K562 (cell line): ENCODE measurements around the gene HEXIM1. TPM values are rescaled to one million over a fixed set of nuclear protein-coding genes. Genes with fewer than 3 reads are reported as not detected.
A peak's percentile ranks its signal among the peaks of the same experiment; 100 is the strongest.

Experiments used
- CBX3 ChIP-seq, 2 experiments: IDR thresholded peaks; 1 replicate in 1 of 2; 2 replicates in 1 of 2; pipeline ENCODE4 v1.6.1; 2012; ENCODE audit warnings: inconsistent platforms in 2 of 2, low read length in 2 of 2, borderline replicate concordance in 1 of 2, control low read depth in 1 of 2
- CHD1 ChIP-seq: fragments of 200-600 bp; sonication (generic); IDR thresholded peaks from one replicate; pipeline ENCODE4 v1.6.1; 2012; ENCODE audit warnings: mild to moderate bottlenecking, moderate library complexity, low read length, inconsistent platforms
- EP400 ChIP-seq: fragments of 450-650 bp; IDR thresholded peaks from 2 replicates; pipeline ENCODE4 v1.6.1; 2017; ENCODE audit warnings: antibody characterized with exemption, mild to moderate bottlenecking, moderate library complexity
- ESRRA ChIP-seq: fragments of 450-650 bp; IDR thresholded peaks from 2 replicates; pipeline ENCODE4 v1.6.1; 2014; ENCODE audit warnings: low read depth, mild to moderate bottlenecking, moderate library complexity, borderline replicate concordance
- FOSL1 ChIP-seq: fragments of 200-800 bp; sonication (Bioruptor generic); conservative IDR thresholded peaks from 2 replicates; pipeline ENCODE4 v1.6.1; 2016; ENCODE audit warnings: missing genetic modification characterization, missing compliant biosample characterization
- HNRNPH1 ChIP-seq: fragments of 200-400 bp; formaldehyde crosslinking; optimal IDR thresholded peaks from 2 replicates; pipeline ENCODE3; 2017; ENCODE audit warnings: low read depth, mild to moderate bottlenecking, low read length, moderate library complexity
- PHF8 ChIP-seq: fragments of 200-600 bp; sonication (generic); IDR thresholded peaks from 2 replicates; pipeline ENCODE4 v1.6.1; 2012; ENCODE audit warnings: mixed run types, mild to moderate bottlenecking, inconsistent platforms, low read length, moderate library complexity, borderline replicate concordance
- SAFB ChIP-seq: fragments of 200-400 bp; formaldehyde crosslinking; IDR thresholded peaks from 2 replicates; pipeline ENCODE4 v1.6.1; 2017; ENCODE audit warnings: low read depth, low read length, borderline replicate concordance
- SAP30 ChIP-seq: fragments of 200-600 bp; sonication (generic); IDR thresholded peaks from 2 replicates; pipeline ENCODE4 v1.6.1; 2012; ENCODE audit warnings: borderline replicate concordance, low read depth, mild to moderate bottlenecking, moderate library complexity, low read length, control low read depth, inconsistent platforms; ENCODE audit not compliant: insufficient read depth, poor library complexity, severe bottlenecking
- SMARCA4 ChIP-seq: fragments of 450-650 bp; IDR thresholded peaks from 2 replicates; pipeline ENCODE4 v1.6.1; 2016
- SP2 ChIP-seq: IDR thresholded peaks from 2 replicates; pipeline ENCODE4 v1.6.1; 2011; ENCODE audit warnings: mild to moderate bottlenecking, low read depth, low read length, moderate library complexity; ENCODE audit not compliant: poor library complexity, severe bottlenecking; ENCODE audit errors: extremely low read depth
- TAF7 ChIP-seq: fragments of 450-650 bp; IDR thresholded peaks from 2 replicates; pipeline ENCODE4 v1.6.1; 2016; ENCODE audit warnings: missing genetic modification characterization, missing compliant biosample characterization
- TOE1 ChIP-seq, 2 experiments: fragments of 450-650 bp in 1 of 2; sonication (generic) in 1 of 2; formaldehyde crosslinking in 1 of 2; IDR thresholded peaks; 2 replicates each; pipeline versions ENCODE4 v1.7.1 to v1.8.0; 2016 to 2022; ENCODE audit warnings: borderline replicate concordance in 2 of 2, mild to moderate bottlenecking in 2 of 2, antibody characterized with exemption in 1 of 2, inconsistent platforms in 1 of 2, low read depth in 1 of 2, missing genetic modification reagents in 1 of 2, moderate library complexity in 1 of 2
- ZNF165 ChIP-seq: fragments of 250-450 bp; sonication (Bioruptor Pico); IDR thresholded peaks from 2 replicates; pipeline ENCODE4 v1.4.0; 2020; ENCODE audit warnings: borderline replicate concordance
- ZNF347 ChIP-seq: fragments of 450-650 bp; formaldehyde crosslinking; IDR thresholded peaks from 2 replicates; pipeline ENCODE4 v1.4.0; 2020; ENCODE audit warnings: low read depth, mild to moderate bottlenecking, moderate library complexity
- ZNF589 ChIP-seq: fragments of 200-800 bp; sonication (Bioruptor generic); IDR thresholded peaks from 2 replicates; pipeline ENCODE4 v1.6.1; 2016; ENCODE audit warnings: low read depth, missing genetic modification characterization, missing compliant biosample characterization
- polyA plus RNA-seq, 8 experiments: library from polyadenylated mRNA; depleted of rRNA in 4 of 8; stranded (reverse) in 5 of 8; unstranded in 3 of 8; fragments of >200 nt; fragmentation: Nextera tagmentation in 2 of 8; fragmentation: Illumina TruSeq in 1 of 8; extraction: Ambion mirVana in 2 of 8; extraction: Trizol in 1 of 8; gene quantifications; 2 replicates each; pipeline versions ENCODE4 v1.2.1 to v1.2.3, GENCODE V29; 2011 to 2014; ENCODE audit warnings: inconsistent platforms in 1 of 8, missing spikeins in 1 of 8
- total RNA-seq, 7 experiments: library from RNA; depleted of rRNA in 6 of 7; stranded (reverse); fragments of >200 nt in 6 of 7; fragmentation: Illumina TruSeq in 2 of 7; extraction: Trizol in 2 of 7; gene quantifications; 2 replicates each; pipeline versions ENCODE4 v1.2.1 to v1.2.3, GENCODE V29; 2011 to 2021; ENCODE audit warnings: low replicate concordance in 1 of 7
- TF ChIP-seq, protein P1 (sequence below): sonication (generic); formaldehyde crosslinking; IDR thresholded peaks from 2 replicates; pipeline ENCODE4 v1.8.0; 2022; ENCODE audit warnings: mild to moderate bottlenecking, missing genetic modification reagents, borderline replicate concordance
- TF ChIP-seq, protein P2 (sequence below), 3 experiments: fragments of 200-800 bp in 1 of 3; sonication (Bioruptor generic) in 1 of 3; sonication (generic) in 1 of 3; formaldehyde crosslinking in 1 of 3; IDR thresholded peaks; 2 replicates each; pipeline versions ENCODE4 v1.6.1 to v1.8.0; 2016 to 2022; ENCODE audit warnings: mild to moderate bottlenecking in 2 of 3, missing compliant biosample characterization in 2 of 3, missing genetic modification characterization in 2 of 3, missing genetic modification reagents in 1 of 3
- TF ChIP-seq, protein P3 (sequence below): fragments of 450-650 bp; formaldehyde crosslinking; IDR thresholded peaks from 2 replicates; pipeline ENCODE4 v1.4.0; 2022; ENCODE audit warnings: mild to moderate bottlenecking, moderate library complexity
- TF ChIP-seq, protein P4 (sequence below): fragments of 250-450 bp; sonication (Bioruptor Pico); IDR thresholded peaks from 2 replicates; pipeline ENCODE4 v1.4.0; 2020; ENCODE audit warnings: mild to moderate bottlenecking

The HEXIM1 gene
- total and polyA plus RNA-seq, 9 of the 15 experiments (the other 6 are each of a cell fraction or from before 2014, with no cell fraction given), result 1.4 to 28.3 (median 9.1) TPM

DNA sequence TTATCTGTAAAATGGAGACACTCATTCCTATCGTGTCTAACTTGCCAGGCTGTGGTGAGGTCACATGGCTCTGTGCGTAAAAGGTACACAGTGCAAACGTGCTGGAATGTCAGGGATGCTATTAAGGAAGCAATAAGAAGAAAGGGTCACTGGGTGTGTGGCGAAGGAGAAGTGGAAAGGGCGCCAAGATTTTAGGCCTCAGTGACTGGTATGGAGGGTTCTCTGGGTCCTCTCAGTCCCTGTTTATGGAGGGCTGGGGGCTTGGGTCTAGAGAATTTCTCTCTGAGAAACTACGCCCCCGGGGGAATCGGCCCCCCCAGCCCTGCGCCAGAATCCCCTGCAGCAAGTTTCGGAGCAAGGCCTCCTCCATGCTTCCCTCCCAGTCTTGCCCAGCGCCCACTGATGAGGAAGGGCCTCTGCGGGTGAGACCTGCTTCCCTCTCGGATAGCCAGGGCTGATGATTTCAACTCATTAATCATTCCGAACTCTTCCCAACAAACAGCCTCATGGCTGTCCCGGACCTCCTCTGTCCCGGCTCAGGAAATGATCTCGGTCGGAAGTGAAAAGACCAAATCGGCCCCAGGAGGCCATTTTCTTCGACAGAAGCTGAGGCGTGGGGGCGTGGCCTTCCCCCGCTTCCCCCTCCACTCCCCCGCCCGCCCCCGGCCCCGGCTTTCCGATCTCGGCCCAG, 1.2 kb upstream of the HEXIM1 start (continued):
- TF ChIP-seq, protein P1, sequence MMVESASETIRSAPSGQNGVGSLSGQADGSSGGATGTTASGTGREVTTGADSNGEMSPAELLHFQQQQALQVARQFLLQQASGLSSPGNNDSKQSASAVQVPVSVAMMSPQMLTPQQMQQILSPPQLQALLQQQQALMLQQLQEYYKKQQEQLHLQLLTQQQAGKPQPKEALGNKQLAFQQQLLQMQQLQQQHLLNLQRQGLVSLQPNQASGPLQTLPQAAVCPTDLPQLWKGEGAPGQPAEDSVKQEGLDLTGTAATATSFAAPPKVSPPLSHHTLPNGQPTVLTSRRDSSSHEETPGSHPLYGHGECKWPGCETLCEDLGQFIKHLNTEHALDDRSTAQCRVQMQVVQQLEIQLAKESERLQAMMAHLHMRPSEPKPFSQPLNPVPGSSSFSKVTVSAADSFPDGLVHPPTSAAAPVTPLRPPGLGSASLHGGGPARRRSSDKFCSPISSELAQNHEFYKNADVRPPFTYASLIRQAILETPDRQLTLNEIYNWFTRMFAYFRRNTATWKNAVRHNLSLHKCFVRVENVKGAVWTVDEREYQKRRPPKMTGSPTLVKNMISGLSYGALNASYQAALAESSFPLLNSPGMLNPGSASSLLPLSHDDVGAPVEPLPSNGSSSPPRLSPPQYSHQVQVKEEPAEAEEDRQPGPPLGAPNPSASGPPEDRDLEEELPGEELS (CRISPR knock-in tag), result no peak
- TF ChIP-seq SMARCA4, result peak; percentile 74; the same call in 1 of the 2 replicates
- TF ChIP-seq, protein P2, sequence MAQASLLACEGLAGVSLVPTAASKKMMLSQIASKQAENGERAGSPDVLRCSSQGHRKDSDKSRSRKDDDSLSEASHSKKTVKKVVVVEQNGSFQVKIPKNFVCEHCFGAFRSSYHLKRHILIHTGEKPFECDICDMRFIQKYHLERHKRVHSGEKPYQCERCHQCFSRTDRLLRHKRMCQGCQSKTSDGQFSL (CRISPR knock-in tag; IDR thresholded peaks at IDR 0.05), result no peak
- TF ChIP-seq, protein P2 (tag; IDR thresholded peaks at IDR 0.05), result peak; percentile 58 to 75; a peak in 2 of 4 replicates
- TF ChIP-seq TAF7 (tag), result peak; percentile 58
- TF ChIP-seq EP400, result peak; percentile 60
- peak; percentile 83 for TF ChIP-seq ESRRA
- TF ChIP-seq PHF8, result peak; percentile 77
- TF ChIP-seq TOE1 (IDR thresholded peaks at IDR 0.05; ENCODE audit: borderline replicate concordance), result peak; percentile 11; the same call in 1 of the 2 replicates
- no peak for TF ChIP-seq TOE1 (CRISPR knock-in tag; IDR thresholded peaks at IDR 0.05; ENCODE audit: borderline replicate concordance, low read depth)
- TF ChIP-seq SAFB, result no peak
- TF ChIP-seq, protein P3, sequence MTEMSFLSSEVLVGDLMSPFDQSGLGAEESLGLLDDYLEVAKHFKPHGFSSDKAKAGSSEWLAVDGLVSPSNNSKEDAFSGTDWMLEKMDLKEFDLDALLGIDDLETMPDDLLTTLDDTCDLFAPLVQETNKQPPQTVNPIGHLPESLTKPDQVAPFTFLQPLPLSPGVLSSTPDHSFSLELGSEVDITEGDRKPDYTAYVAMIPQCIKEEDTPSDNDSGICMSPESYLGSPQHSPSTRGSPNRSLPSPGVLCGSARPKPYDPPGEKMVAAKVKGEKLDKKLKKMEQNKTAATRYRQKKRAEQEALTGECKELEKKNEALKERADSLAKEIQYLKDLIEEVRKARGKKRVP, result peak; percentile 70; the same call in 1 of the 2 replicates
- no peak for TF ChIP-seq HNRNPH1
- TF ChIP-seq CBX3 (IDR thresholded peaks at IDR 0.05; ENCODE audit: borderline replicate concordance in 1 of 2, low read length in 2 of 2), result no peak
- TF ChIP-seq ZNF589, result 0 out of 2 replicates have a peak, but pooled peaks have one; percentile 40
- TF ChIP-seq SP2, result no peak
- peak; percentile 79; the same call in 1 of the 2 replicates for TF ChIP-seq ZNF165 (CRISPR knock-in tag)
- TF ChIP-seq FOSL1, result peak; percentile 74
- TF ChIP-seq, protein P4, sequence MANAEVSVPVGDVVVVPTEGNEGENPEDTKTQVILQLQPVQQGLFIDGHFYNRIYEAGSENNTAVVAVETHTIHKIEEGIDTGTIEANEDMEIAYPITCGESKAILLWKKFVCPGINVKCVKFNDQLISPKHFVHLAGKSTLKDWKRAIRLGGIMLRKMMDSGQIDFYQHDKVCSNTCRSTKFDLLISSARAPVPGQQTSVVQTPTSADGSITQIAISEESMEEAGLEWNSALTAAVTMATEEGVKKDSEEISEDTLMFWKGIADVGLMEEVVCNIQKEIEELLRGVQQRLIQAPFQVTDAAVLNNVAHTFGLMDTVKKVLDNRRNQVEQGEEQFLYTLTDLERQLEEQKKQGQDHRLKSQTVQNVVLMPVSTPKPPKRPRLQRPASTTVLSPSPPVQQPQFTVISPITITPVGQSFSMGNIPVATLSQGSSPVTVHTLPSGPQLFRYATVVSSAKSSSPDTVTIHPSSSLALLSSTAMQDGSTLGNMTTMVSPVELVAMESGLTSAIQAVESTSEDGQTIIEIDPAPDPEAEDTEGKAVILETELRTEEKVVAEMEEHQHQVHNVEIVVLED, result peak; percentile 32; the same call in 1 of the 2 replicates
- no peak for TF ChIP-seq ZNF347
- peak; percentile 74 for TF ChIP-seq CHD1
- no peak for TF ChIP-seq SAP30
